HG03439 (cell line): ENCODE results near the gene RASA3.
"Not testable (repeated sequence)": the region's sequence is repeated elsewhere in the genome, so short reads cannot be mapped to it uniquely, and the experiment has no call there.

Experiments
- ATAC-seq: cut with Tn5 transposase; IDR thresholded peaks from one replicate; pipeline ENCODE4 v1.9.1; 2021; ENCODE audit warnings: mild to moderate bottlenecking, moderate library complexity; ENCODE audit not compliant: unreplicated experiment

The RASA3 gene

DNA sequence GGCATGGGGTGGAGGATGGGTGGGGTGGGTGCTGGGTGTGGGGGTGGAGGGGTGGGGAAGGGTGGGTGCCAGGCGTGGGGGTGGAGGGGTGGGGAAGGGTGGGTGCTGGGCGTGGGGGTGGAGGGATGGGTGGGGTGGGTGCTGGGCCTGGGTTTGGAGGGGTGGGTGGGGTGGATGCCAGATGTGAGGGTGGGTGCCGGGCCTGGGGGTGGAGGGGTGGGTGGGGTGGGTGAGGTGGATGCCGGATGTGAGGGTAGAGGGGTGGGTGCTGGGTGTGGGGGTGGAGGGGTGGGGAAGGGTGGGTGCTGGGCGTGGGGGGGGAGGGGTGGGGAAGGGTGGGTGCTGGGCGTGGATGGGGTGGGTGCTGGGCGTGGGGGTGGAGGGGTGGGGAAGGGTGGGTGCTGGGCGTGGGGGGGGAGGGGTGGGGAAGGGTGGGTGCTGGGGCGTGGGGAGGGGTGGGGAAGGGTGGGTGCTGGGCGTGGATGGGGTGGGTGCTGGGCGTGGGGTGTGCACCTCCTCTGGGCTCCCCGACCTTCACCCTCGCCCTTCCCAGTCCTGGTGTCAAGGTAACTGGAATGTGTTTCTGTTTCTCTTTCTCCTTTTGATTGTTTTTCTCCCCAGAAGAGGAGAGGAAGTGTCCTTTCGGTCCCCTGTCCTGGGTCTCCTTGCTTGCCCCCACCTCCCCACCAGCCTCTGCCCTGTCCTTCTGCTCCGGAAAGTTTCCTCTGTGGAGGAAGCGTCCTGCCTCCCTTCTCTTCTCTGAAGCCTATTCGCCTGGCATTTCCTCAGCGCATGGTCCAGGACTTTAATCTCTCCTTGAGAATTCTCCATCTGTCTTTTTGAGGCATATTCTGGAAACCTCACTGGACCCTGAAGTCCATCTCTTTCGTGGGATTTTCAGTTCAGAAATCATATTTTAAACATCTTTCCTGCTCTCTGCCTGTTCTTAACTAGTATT lies 23.8 kb upstream of the RASA3 start:
- no peak for ATAC-seq

DNA sequence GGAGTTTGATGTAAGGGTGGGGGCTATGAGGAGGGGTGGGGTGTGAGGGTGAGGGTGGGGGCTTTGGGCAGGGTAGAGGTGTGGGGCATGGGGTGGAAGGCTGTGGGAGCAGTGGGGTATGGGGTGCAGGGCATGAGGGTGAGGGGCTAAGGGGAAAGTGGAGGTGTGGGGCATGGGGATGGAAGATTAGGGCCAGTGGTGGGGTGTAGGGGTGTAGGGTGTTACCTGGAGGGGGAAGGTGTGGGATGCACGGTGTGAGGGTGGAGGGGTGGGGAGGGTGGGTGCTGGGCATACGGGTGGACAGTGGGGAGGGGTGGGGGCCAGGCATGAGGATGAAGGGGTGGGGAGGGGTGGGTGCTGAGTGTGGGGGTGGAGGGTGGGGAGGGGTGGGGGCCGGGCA lies 22.9 kb upstream of the RASA3 start:
- no peak for ATAC-seq

- ATAC-seq: no peak
These were observed 22.1 kb upstream of the RASA3 start for GRCh38 chr13:114154476-114154875.

- ATAC-seq: no peak
These were observed 21.2 kb upstream of the RASA3 start for GRCh38 chr13:114153485-114154080.

- no peak for ATAC-seq
These were observed 20.5 kb upstream of the RASA3 start for GRCh38 chr13:114152831-114153371.

DNA sequence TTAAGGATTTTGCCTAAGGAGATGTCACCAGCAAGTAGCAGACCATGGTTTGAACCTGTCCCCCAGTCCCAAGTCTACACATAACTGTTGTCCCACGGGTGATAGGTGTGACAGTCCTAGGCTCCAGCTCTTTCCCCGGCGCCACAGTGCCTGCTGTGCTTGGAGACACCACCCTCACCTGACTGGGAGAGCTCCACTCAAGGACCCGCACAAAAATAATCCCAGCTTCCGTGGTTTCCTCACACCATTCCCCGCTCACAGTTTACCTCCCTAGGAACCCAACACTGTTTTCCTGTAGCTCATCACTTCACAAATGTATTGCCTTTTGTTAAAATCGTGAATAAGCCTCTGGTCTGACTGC lies 19.8 kb upstream of the RASA3 start:
- ATAC-seq: no peak

- ATAC-seq: no peak
These were observed 19.3 kb upstream of the RASA3 start for GRCh38 chr13:114151565-114152284.

DNA sequence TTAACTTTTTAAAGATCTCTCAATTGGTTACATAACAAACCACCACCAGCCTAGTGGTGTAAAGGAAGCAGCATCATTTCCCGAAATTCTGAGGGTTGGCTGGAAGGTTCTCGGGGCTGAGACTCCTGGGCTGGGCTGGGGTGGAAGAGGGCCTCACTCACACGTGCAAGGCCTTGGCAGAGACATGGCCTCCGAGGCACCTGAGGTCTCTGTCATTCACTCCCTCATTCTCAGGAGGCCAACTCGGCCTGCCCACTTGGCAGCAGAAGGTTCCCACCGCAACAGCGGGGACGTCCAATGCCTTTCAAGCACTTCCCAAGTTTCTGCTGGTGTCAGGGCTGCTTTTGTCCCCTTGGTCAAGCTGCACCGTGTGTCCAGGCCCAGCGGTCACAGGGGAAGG lies 18.6 kb upstream of the RASA3 start:
- ATAC-seq: no peak

DNA sequence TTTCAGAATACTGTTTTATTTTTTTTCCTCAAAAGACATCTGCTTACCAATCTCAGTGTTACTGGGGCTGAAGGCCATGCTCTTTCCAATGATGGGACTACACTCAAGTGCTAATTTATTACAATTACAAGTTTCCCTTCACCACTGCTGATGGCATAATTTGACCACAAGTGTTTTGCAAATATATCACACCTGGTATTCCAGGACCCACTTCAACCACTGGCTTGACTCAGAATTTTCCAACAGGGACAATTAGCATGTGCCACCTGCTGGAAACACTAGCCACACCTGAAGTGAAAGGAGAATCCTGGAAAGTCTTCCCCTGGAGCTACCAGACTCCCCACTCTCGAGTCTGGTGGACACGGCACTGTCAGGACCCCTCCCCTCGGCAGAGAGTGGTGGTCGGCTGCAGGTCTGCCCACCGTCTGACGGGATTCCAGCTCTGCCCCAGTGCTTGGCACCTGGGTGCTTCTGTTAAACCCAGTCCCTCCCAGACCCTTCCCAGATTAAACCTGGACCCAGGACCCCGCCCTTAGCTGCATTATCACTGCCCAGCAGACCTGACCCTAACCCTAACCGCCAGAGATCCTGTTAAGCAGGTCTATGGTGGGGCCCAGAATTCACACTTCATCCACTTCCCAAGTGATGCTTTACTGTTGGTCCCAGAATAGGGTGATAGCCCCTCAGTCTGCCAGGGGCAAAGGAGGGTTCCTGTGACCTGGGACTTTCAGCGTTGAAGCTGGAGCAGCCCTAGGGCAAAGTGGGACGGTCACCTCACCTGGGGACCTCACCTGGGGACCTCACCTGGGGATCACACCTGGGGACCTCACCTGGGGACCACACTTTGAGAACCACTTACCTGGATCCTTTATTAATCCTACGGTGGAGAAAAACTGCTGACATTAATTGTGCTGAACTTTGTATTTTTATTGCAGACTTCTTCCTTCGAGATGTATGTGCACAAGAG lies 17.6 kb upstream of the RASA3 start:
- no peak for ATAC-seq

DNA sequence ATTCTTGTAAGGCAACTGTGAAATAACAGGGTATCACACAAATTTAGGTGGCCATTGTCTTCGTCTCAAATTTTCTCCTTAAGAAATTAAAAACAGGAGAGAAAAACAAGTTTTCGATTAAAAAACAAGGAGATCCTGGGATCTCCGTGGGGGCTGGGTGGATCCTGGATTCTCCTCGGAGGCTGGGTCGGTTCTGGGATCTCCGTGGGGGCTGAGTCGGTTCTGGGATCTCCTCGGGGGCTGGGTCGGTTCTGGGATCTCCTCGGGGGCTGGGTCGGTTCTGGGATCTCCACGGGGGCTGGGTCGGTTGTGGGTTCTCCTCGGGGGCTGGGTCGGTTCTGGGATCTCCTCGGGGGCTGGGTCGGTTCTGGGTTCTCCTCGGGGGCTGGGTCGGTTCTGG lies 16.5 kb upstream of the RASA3 start:
- ATAC-seq: not testable (repeated sequence)

- ATAC-seq: no peak
These were observed 16.1 kb upstream of the RASA3 start for GRCh38 chr13:114148521-114148855.

DNA sequence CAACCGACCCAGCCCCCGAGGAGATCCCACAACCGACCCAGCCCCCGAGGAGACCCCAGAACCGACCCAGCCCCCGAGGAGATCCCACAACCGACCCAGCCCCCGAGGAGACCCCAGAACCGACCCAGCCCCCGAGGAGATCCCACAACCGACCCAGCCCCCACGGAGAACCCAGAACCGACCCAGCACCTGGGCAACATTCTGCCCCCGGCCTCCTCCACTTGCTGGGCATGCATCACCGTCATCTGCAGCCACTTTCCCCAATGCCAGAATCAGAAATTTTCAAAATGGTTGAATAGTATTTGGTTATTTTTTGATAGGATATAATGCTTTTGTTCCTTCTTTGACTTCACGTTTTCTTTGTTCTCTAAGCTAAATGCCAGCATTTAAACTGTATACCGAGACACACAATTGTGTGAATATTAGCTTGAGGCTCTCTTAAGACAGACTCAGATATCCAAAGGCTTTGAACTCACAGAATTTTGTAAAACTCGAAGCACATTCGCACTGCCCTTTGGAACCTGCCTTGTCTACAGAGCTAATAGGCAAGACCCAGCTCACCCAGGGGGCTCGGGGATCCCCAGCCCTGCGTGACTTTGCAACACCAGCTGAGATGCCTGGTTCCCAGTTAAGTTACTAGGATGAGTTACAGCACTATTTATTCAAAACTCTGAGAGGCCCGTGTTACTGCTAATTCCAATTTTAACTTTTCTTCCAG lies 15.5 kb upstream of the RASA3 start:
- no peak for ATAC-seq

- no peak for ATAC-seq
These were observed 14.2 kb upstream of the RASA3 start for GRCh38 chr13:114146629-114147028.

GRCh38 chr13:114146173-114146572 lies 13.8 kb upstream of the RASA3 start:
- ATAC-seq: no peak

- no peak for ATAC-seq
These were observed 13.3 kb upstream of the RASA3 start for GRCh38 chr13:114145722-114146121.

GRCh38 chr13:114145256-114145655 lies 12.8 kb upstream of the RASA3 start:
- ATAC-seq: no peak

DNA sequence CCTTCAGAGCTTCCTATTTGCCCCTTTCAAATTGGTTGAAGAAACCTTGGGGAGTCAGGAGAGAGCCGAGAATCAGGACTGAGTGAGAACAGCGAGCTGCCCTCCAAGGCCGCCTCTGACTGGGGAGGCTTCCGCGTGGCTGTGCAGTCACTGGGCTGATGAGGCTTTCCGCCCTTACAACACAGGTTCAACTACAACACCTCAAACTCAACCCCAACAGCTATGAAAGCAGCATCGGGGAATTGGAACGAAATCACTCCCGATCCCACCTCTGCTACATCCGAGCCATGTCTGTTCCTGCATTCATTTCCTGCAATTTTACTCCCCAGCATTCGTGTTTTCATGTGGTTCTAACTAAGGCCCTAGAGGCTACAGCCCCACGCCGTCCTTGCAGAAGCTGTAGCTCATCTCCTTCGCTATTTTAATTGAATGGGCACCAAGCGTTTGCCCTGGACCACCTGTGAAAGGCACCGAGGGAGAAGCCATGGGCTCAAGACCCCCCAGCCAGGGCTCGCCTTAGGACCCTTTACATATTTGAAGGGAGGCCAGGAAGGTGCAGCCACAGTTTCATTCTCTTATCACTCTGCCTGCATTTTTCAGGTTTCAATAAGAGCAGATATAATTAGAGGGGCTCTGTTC lies 12.3 kb upstream of the RASA3 start:
- no peak for ATAC-seq

GRCh38 chr13:114143806-114144605 lies 11.6 kb upstream of the RASA3 start:
- no peak for ATAC-seq
